ENCODE data around the gene HSD17B14. TPM values are rescaled to one million over a fixed set of nuclear protein-coding genes. Genes with fewer than 3 reads are reported as not detected.

HSD17B14 gene
- total RNA-seq, 1 experiment from 2014 or later = 11.2 TPM

- Histone ChIP-seq H3K14ac (ENCODE audit: insufficient read depth, low read length) (no peak overlapping the region), H3K4me2 (ENCODE audit: insufficient read depth, insufficient read length, low read length) (no peak overlapping the region), H3K9me3 (ENCODE audit: control insufficient read depth, low read depth, low read length) (no peaks in the 10 kb centered on the region), H4K8ac (replicated peaks; ENCODE audit: insufficient read length, low read depth, low read length) (no peak overlapping the region), H2BK12ac (ENCODE audit: insufficient read length, low read depth, low read length) (no peak overlapping the region), H3K9ac (ENCODE audit: extremely low read depth, insufficient read length, low read length) (no peak overlapping the region), H3K18ac (ENCODE audit: insufficient read length, low read depth, low read length) (no peak overlapping the region), H3K27me3 (ENCODE audit: insufficient read depth, low read length) (no peaks in the 10 kb centered on the region; the same call in 1 of the 2 replicates), H3K56ac (ENCODE audit: insufficient read length, low read depth, low read length) (no peak overlapping the region), H2AFZ (ENCODE audit: low read length) (no peak overlapping the region), H2BK15ac (ENCODE audit: low read depth, low read length) (no peak overlapping the region), H4K91ac (ENCODE audit: insufficient read length, low read depth, low read length) (no peak overlapping the region), H3K23ac (ENCODE audit: insufficient read length, low read depth, low read length) (no peak overlapping the region), H2BK20ac (ENCODE audit: low read depth, low read length, poor library complexity, severe bottlenecking) (no peak overlapping the region), H2BK120ac (ENCODE audit: low read depth, low read length, poor library complexity, severe bottlenecking) (no peak overlapping the region), H3K4me1 (ENCODE audit: insufficient read depth, low read length) (peaks cover 3% of the 10 kb centered on the region; the same call in 1 of the 2 replicates), H2BK5ac (ENCODE audit: insufficient read length, low read length) (no peak overlapping the region), H2AK5ac (ENCODE audit: insufficient read length, low read length) (no peak overlapping the region), H3K27ac (ENCODE audit: insufficient read length, low read depth, low read length) (no peak overlapping the region), H3T11ph (ENCODE audit: low read length) (no peak overlapping the region), H3K23me2 (ENCODE audit: insufficient read length, low read depth, low read length, poor library complexity, severe bottlenecking) (peaks cover 4% of the 10 kb centered on the region), H3K79me1 (ENCODE audit: insufficient read depth, low read depth, low read length, poor library complexity, severe bottlenecking) (no peaks in the 10 kb centered on the region), H3K4ac (ENCODE audit: low read depth, low read length) (no peak overlapping the region), H3K79me2 (ENCODE audit: insufficient read depth, low read length) (no peaks in the 10 kb centered on the region), H4K5ac (ENCODE audit: insufficient read length, low read depth, low read length) (no peak overlapping the region), H4K20me1 (ENCODE audit: control insufficient read depth, insufficient read depth, insufficient read length) (peaks cover 2% of the 10 kb centered on the region)
- Mint-ChIP-seq H3K27ac (peak overlapping the region in 2 of 3 experiments; percentile 24 to 28; a peak in 3 of 7 replicates), H3K4me3 (peak overlapping the region in 1 of 2 experiments; percentile 65; a peak in 1 of 5 replicates), H3K9me3 (no peaks in the 10 kb centered on the region), H3K4me1 (peaks cover 24 to 41% of the 10 kb centered on the region in 2 experiments), H3K36me3 (ENCODE audit: insufficient read depth in 1 of 3, low read depth in 3 of 3) (no peaks in the 10 kb centered on the region; a peak in 1 of 7 replicates), H3K27me3 (ENCODE audit: low read depth) (peaks cover 15% of the 10 kb centered on the region)
- peak; percentile 83 for DNase-seq
- no CpG with 5 or more reads among the region's 5 CpGs for WGBS (ENCODE audit: extremely low coverage, insufficient read length, low lambda C conversion rate)
- TF ChIP-seq CTCF (conservative IDR thresholded peaks at IDR 0.05) = no peak
Measured at GRCh38 chr19:48806518-48806817, 29.8 kb downstream of the HSD17B14 start.

All from H9 (cell line).